MM.1S (cell line): ENCODE data around the gene MAD1L1.

Experiments used
- DNase-seq: peaks from one replicate; pipeline ENCODE4 v3.0.0-alpha.2; 2015
- H2AFZ ChIP-seq: fragments of 300-600 bp; sonication (generic); 2 replicates; pipeline ENCODE4 v1.6.0; 2016; ENCODE audit warnings: antibody characterized with exemption, low read length
- H3F3A ChIP-seq: fragments of 300-600 bp; sonication (generic); 2 replicates; pipeline ENCODE4 v1.6.1; 2016; ENCODE audit warnings: mild to moderate bottlenecking, antibody characterized with exemption, low read length, moderate library complexity, mixed read lengths; ENCODE audit not compliant: insufficient read depth
- H3K27ac ChIP-seq: fragments of 300-600 bp; sonication (generic); 2 replicates; pipeline ENCODE4 v1.5.1; 2016; ENCODE audit warnings: mild to moderate bottlenecking, low read length
- H3K27me3 ChIP-seq: fragments of 300-600 bp; sonication (generic); replicated peaks from 2 replicates; pipeline ENCODE4 v1.6.0; 2016; ENCODE audit warnings: low read length; ENCODE audit not compliant: insufficient read depth
- H3K36me3 ChIP-seq: fragments of 300-600 bp; sonication (generic); replicated peaks from 2 replicates; pipeline ENCODE4 v1.6.1; 2016; ENCODE audit warnings: mild to moderate bottlenecking, low read length, mixed read lengths; ENCODE audit not compliant: insufficient read depth
- H3K4me1 ChIP-seq: fragments of 300-600 bp; sonication (generic); 2 replicates; pipeline ENCODE4 v1.6.1; 2016; ENCODE audit warnings: low read length, mixed read lengths
- H3K4me2 ChIP-seq: fragments of 300-600 bp; sonication (generic); 2 replicates; pipeline ENCODE4 v1.6.0; 2016; ENCODE audit warnings: low read depth, low read length
- H3K4me3 ChIP-seq: fragments of 300-600 bp; sonication (generic); 2 replicates; pipeline ENCODE4 v1.5.1; 2016; ENCODE audit warnings: low read length, mixed read lengths
- H3K79me2 ChIP-seq: fragments of 300-600 bp; sonication (generic); 2 replicates; pipeline ENCODE4 v1.6.1; 2016; ENCODE audit warnings: mixed run types, low read length, mixed read lengths
- H3K9ac ChIP-seq: fragments of 300-600 bp; sonication (generic); 2 replicates; pipeline ENCODE4 v1.6.1; 2016; ENCODE audit warnings: low read length, mixed read lengths
- H3K9me2 ChIP-seq: fragments of 300-600 bp; sonication (generic); replicated peaks from 2 replicates; pipeline ENCODE4 v1.6.1; 2016; ENCODE audit warnings: mild to moderate bottlenecking, low read length, mixed read lengths; ENCODE audit not compliant: insufficient read depth
- H3K9me3 ChIP-seq: fragments of 300-600 bp; sonication (generic); replicated peaks from 2 replicates; pipeline ENCODE4 v1.6.1; 2016; ENCODE audit warnings: mild to moderate bottlenecking, low read length, mixed read lengths; ENCODE audit not compliant: insufficient read depth
- H4K20me1 ChIP-seq: fragments of 300-600 bp; sonication (generic); 2 replicates; pipeline ENCODE4 v1.6.1; 2016; ENCODE audit warnings: mild to moderate bottlenecking, low read length, moderate library complexity, mixed read lengths; ENCODE audit not compliant: insufficient read depth
- EZH2 ChIP-seq: fragments of 300-600 bp; sonication (generic); optimal IDR thresholded peaks from 2 replicates; pipeline ENCODE3; 2017; ENCODE audit warnings: low read depth, mild to moderate bottlenecking, antibody characterized with exemption, low read length, mixed read lengths
- EZH2phosphoT487 ChIP-seq: fragments of 300-600 bp; sonication (generic); IDR thresholded peaks from 2 replicates; pipeline ENCODE4 v1.6.1; 2018; ENCODE audit warnings: antibody characterized with exemption, low read length
- TF ChIP-seq, protein P1 (sequence below): fragments of 300-600 bp; sonication (generic); IDR thresholded peaks from 2 replicates; pipeline ENCODE4 v1.5.1; 2016; ENCODE audit warnings: antibody characterized with exemption, low read length, mixed read lengths

The MAD1L1 gene

DNA sequence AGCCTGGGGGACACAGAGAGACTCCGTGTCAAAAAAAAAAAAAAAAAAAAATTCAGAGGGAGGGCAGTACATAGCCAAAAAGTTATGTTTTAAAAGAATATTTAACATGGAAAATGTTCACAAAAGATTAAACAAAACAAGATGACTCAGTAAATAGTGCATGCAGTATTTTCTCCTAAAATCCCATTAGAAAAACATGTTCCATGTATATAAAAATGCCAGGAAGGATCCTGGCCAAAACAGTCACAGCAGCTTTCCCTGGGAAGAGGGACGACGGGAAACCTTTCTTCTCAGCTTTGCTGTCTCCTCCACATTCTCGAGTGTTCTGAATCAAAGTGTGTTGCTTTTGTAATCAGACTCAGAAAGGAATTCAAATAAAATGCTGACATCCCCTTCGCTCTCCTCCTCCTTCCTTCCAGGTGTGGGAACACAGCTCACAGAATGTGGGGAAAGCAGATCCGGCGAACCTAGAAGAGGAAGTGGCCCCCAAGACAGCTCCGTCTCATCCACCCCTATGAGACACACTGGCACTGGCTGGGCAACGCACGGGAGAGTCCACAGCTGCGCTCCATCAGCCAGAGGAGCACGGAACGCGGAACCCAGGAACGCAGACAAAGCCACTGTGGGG is 139.4 kb downstream of the MAD1L1 start:
- Histone ChIP-seq H3K4me2 (no peak overlapping the region), H3K9me2 (no peaks in the 10 kb centered on the region), H3K27ac (no peak overlapping the region), H3K9me3 (no peaks in the 10 kb centered on the region), H3K4me3 (no peak overlapping the region), H3K79me2 (no peaks in the 10 kb centered on the region), H3F3A (no peaks in the 10 kb centered on the region), H3K4me1 (no peaks in the 10 kb centered on the region), H3K9ac (no peak overlapping the region), H2AFZ (no peak overlapping the region), H3K36me3 (no peaks in the 10 kb centered on the region), H4K20me1 (no peaks in the 10 kb centered on the region), H3K27me3 (no peaks in the 10 kb centered on the region)
- DNase-seq: no peak
- TF ChIP-seq EZH2phosphoT487: no peak

DNA sequence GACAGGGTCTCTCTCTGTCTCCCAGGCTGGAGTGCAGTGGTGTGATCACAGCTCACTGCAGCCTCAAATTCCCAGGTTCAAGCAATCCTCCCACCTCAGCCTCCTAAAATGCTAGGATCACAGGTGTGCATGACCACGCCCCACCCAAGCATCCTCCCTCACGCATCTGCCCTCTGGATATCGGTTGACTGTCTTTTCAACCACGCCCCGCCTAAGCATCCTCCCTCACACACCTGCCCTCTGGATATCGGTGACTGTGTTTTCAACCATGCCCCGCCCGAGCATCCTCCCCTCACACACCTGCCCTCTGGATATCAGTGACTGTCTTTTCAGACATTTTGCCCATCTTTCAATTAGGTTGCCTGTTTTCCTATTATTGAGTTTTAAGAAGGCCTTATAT is 140.5 kb downstream of the MAD1L1 start:
- Histone ChIP-seq H3K27me3 (no peaks in the 10 kb centered on the region), H3K4me3 (no peak overlapping the region), H3K4me2 (no peak overlapping the region), H4K20me1 (no peaks in the 10 kb centered on the region), H3K27ac (no peak overlapping the region), H3F3A (no peaks in the 10 kb centered on the region), H3K36me3 (no peaks in the 10 kb centered on the region), H3K79me2 (no peaks in the 10 kb centered on the region), H3K9ac (no peak overlapping the region), H3K9me3 (no peaks in the 10 kb centered on the region), H2AFZ (no peak overlapping the region), H3K4me1 (no peaks in the 10 kb centered on the region), H3K9me2 (no peaks in the 10 kb centered on the region)
- no peak for DNase-seq
- TF ChIP-seq EZH2phosphoT487: no peak
- no peak for TF ChIP-seq EZH2
- TF ChIP-seq, protein P1, sequence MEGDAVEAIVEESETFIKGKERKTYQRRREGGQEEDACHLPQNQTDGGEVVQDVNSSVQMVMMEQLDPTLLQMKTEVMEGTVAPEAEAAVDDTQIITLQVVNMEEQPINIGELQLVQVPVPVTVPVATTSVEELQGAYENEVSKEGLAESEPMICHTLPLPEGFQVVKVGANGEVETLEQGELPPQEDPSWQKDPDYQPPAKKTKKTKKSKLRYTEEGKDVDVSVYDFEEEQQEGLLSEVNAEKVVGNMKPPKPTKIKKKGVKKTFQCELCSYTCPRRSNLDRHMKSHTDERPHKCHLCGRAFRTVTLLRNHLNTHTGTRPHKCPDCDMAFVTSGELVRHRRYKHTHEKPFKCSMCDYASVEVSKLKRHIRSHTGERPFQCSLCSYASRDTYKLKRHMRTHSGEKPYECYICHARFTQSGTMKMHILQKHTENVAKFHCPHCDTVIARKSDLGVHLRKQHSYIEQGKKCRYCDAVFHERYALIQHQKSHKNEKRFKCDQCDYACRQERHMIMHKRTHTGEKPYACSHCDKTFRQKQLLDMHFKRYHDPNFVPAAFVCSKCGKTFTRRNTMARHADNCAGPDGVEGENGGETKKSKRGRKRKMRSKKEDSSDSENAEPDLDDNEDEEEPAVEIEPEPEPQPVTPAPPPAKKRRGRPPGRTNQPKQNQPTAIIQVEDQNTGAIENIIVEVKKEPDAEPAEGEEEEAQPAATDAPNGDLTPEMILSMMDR: no peak

DNA sequence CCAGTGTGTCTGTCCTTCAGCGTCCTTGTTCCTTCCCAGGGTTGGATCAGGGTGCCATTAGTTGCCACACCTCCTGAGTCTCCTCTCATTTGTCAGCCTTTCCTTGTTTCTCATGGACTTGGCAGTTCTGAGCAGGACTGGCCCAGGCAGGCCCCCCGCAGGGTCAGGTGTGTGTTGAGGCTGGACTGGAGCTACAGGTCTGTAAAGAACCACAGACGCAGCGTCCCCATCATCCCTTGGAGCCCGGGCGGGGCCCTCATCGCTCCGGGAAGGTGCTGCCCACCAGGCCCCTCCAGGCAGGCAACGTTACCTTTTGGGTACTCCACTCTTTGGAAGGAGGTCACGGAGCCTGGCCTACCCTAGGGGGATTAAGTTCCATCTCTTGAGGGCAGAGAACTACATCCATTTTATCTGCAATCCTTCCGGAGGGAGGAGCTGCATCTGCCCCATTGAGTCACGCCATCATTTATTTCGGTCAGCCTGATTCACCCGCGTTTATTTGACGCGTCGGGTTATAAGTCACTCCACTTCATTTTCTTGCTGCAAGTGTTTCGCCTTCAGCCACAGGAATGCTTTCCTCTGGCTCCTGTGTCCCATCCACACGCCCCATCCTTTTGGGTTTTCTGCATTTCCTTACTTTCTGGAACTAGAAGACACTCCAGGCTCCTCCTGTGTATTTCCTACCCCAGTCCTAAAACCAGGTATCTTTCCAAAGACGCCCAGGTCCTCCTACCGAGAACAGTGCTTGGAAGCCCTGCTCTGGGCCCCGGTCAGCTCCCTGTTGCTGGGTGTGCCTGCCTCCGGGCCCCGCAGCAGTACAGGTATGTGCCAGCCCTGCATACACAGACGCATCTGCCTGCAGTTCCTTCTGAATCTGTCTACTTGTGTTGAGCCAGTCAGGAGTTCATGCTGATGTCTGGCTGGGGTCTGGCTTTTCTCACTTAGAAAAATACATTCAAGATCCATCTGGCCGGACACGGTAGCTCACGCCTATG is 141.9 kb downstream of the MAD1L1 start:
- Histone ChIP-seq H3K9me2 (no peaks in the 10 kb centered on the region), H4K20me1 (no peaks in the 10 kb centered on the region), H3K4me3 (no peak overlapping the region), H3K27ac (no peak overlapping the region), H3K9ac (no peak overlapping the region), H3K9me3 (no peaks in the 10 kb centered on the region), H2AFZ (no peak overlapping the region), H3K27me3 (no peaks in the 10 kb centered on the region), H3K4me2 (no peak overlapping the region), H3F3A (no peaks in the 10 kb centered on the region), H3K79me2 (no peaks in the 10 kb centered on the region), H3K36me3 (no peaks in the 10 kb centered on the region), H3K4me1 (no peaks in the 10 kb centered on the region)
- TF ChIP-seq, protein P1: no peak
- no peak for TF ChIP-seq EZH2
- no peak for TF ChIP-seq EZH2phosphoT487
- DNase-seq: no peak
